GM18873 (cell line): Measurements from ENCODE around the gene LRRTM1.

Experiments
- ATAC-seq: cut with Tn5 transposase; IDR thresholded peaks from one replicate; pipeline ENCODE4 v1.9.1; 2021; ENCODE audit warnings: mild to moderate bottlenecking, moderate library complexity, moderate number of reproducible peaks; ENCODE audit not compliant: unreplicated experiment, low FRiP score

Gene LRRTM1

GRCh38 chr2:80303909-80304837 lies at the start of gene LRRTM1:
Gene LRRTM1, minus strand, starts transcription at chr2:80304752. Its CDS starts 933 bp downstream, at chr2:80303819.
- no peak for ATAC-seq

- no peak for ATAC-seq
Observed at GRCh38 chr2:80351231-80351630, 46.7 kb upstream of the LRRTM1 start.

- no peak for ATAC-seq
Observed at GRCh38 chr2:80348953-80349352, 44.4 kb upstream of the LRRTM1 start.

- ATAC-seq: no peak
Observed at GRCh38 chr2:80348078-80348477, 43.5 kb upstream of the LRRTM1 start.

- ATAC-seq: no peak
Observed at GRCh38 chr2:80340022-80340421, 35.5 kb upstream of the LRRTM1 start.

- ATAC-seq: no peak
Observed at GRCh38 chr2:80338794-80339193, 34.2 kb upstream of the LRRTM1 start.

GRCh38 chr2:80335411-80335810 lies 30.9 kb upstream of the LRRTM1 start:
- no peak for ATAC-seq

- ATAC-seq: no peak
Observed at GRCh38 chr2:80333886-80334285, 29.3 kb upstream of the LRRTM1 start.

GRCh38 chr2:80330527-80331450 lies 26.2 kb upstream of the LRRTM1 start:
- ATAC-seq: no peak

GRCh38 chr2:80329491-80329890 lies 24.9 kb upstream of the LRRTM1 start:
- no peak for ATAC-seq

- no peak for ATAC-seq
Observed at GRCh38 chr2:80328159-80328571, 23.6 kb upstream of the LRRTM1 start.

GRCh38 chr2:80326861-80327260 lies 22.3 kb upstream of the LRRTM1 start:
- ATAC-seq: no peak

- no peak for ATAC-seq
Observed at GRCh38 chr2:80326214-80326613, 21.7 kb upstream of the LRRTM1 start.

GRCh38 chr2:80324525-80324924 lies 20.0 kb upstream of the LRRTM1 start:
- no peak for ATAC-seq

- no peak for ATAC-seq
Observed at GRCh38 chr2:80323610-80324009, 19.1 kb upstream of the LRRTM1 start.

- ATAC-seq: no peak
Observed at GRCh38 chr2:80322958-80323357, 18.4 kb upstream of the LRRTM1 start.

GRCh38 chr2:80322311-80322920 lies 17.9 kb upstream of the LRRTM1 start:
- no peak for ATAC-seq

- no peak for ATAC-seq
Observed at GRCh38 chr2:80312282-80312839, 7.8 kb upstream of the LRRTM1 start.

- no peak for ATAC-seq
Observed at GRCh38 chr2:80311304-80311703, 6.8 kb upstream of the LRRTM1 start.
